ENCODE measurements around the gene FSIP2. TPM values are rescaled to one million over a fixed set of nuclear protein-coding genes. Genes with fewer than 3 reads are reported as not detected.

Gene FSIP2
- total and polyA plus RNA-seq, 4 donors = 0.03 to 2.6 (median 0.32) TPM

GRCh38 chr2:185876234-185876633, 137.6 kb downstream of the FSIP2 start:
- Histone ChIP-seq H3K9ac (ENCODE audit: insufficient read depth in 1 of 2, low read length in 2 of 2) (no peak overlapping the region), H3K9me3 (ENCODE audit: control insufficient read depth in 4 of 4, insufficient read depth in 3 of 4, low read length in 3 of 4) (peaks cover 0 to 10% (median 0%) of the 10 kb centered on the region in 4 donors), H3K4me3 (no peak overlapping the region), H3K4me1 (ENCODE audit: control insufficient read depth in 5 of 5, insufficient read depth in 5 of 5, low read length in 5 of 5) (no peaks in the 10 kb centered on the region), H3K36me3 (ENCODE audit: control insufficient read depth in 4 of 4, insufficient read depth in 4 of 4, low read length in 4 of 4) (no peaks in the 10 kb centered on the region), H3K27me3 (ENCODE audit: control insufficient read depth in 3 of 3, insufficient read depth in 3 of 3, low read length in 2 of 3) (no peaks in the 10 kb centered on the region), H3K27ac (ENCODE audit: low read depth in 1 of 2, low read length in 1 of 2) (no peak overlapping the region)
- TF ChIP-seq CTCF (IDR thresholded peaks at IDR 0.05; ENCODE audit: control extremely low read depth, extremely low read depth) = no peak
- 93 to 94% methylated on average over 3 of the region's 3 CpGs for WGBS, 2 donors
- DNase-seq = no peak
- no peak for ATAC-seq (ENCODE audit: insufficient read depth, low FRiP score)

DNA sequence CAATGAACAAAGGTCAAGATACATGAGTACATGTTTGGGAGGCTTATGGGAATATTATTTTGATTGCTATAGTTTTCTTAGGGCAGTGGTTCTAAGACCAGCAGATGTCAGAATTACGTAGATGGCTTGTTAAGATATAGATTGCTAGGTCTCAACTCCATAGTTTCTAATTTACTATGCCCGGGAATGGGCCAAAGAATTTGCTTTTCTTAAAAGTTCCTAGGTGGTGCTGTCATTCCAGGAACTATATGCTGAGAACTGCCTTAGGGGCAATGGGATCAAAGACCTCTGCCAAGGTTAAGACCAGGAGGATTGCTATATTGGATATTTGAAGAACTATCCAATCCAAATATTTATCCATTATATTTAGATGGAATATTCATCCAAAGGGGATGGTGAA, 141.8 kb downstream of the FSIP2 start:
- TF ChIP-seq CTCF (IDR thresholded peaks at IDR 0.05; ENCODE audit: control extremely low read depth, extremely low read depth) = no peak
- Histone ChIP-seq H3K27ac (ENCODE audit: low read depth in 1 of 2, low read length in 1 of 2) (no peak overlapping the region), H3K4me3 (no peak overlapping the region), H3K4me1 (ENCODE audit: control insufficient read depth in 5 of 5, insufficient read depth in 5 of 5, low read length in 5 of 5) (no peaks in the 10 kb centered on the region), H3K9ac (ENCODE audit: insufficient read depth in 1 of 2, low read length in 2 of 2) (no peak overlapping the region), H3K27me3 (ENCODE audit: control insufficient read depth in 3 of 3, insufficient read depth in 3 of 3, low read length in 2 of 3) (no peaks in the 10 kb centered on the region), H3K9me3 (ENCODE audit: control insufficient read depth in 4 of 4, insufficient read depth in 3 of 4, low read length in 3 of 4) (peaks cover 0 to 9% (median 0%) of the 10 kb centered on the region in 4 donors), H3K36me3 (ENCODE audit: control insufficient read depth in 4 of 4, insufficient read depth in 4 of 4, low read length in 4 of 4) (no peaks in the 10 kb centered on the region)
- ATAC-seq (ENCODE audit: insufficient read depth, low FRiP score) (no peak), DNase-seq (no peak)
- 82 to 85% methylated on average over 2 of the region's 2 CpGs for WGBS, 2 donors
